D721Med (cell line): ENCODE measurements around the gene ASTL.

Source experiments
- DNase-seq: peaks from one replicate; pipeline ENCODE4 v3.0.0; 2011; ENCODE audit warnings: low spot score; ENCODE audit not compliant: insufficient read length
- FAIRE-seq: peaks from 2 replicates; lab custom pipeline; 2011; peaks lifted over from hg19 to GRCh38; lab: Jason Lieb, UNC
- TF ChIP-seq, protein P1 (sequence below): IDR thresholded peaks from 2 replicates; pipeline ENCODE4 v1.5.1; 2012; ENCODE audit warnings: mild to moderate bottlenecking, control low read depth; ENCODE audit not compliant: insufficient read depth; ENCODE audit errors: missing control alignments

ASTL gene

DNA sequence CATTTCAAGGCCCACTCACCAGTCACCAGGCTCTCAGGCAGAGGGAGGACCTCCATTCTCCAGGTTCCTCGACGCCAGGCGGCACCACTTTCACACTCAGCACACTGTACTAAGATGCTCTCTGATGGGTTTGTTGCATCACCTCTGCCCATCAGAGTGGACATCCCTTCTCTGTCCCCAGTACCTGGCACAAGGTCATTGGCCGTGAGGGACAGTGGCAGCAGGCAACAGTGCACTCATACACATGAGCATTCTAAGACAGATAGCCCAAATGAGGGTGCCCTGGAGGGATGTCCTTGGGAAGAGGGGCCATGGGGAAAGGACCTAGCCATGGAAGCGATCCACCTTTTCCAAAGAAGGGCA lies 18.9 kb downstream of the ASTL start:
- TF ChIP-seq, protein P1, sequence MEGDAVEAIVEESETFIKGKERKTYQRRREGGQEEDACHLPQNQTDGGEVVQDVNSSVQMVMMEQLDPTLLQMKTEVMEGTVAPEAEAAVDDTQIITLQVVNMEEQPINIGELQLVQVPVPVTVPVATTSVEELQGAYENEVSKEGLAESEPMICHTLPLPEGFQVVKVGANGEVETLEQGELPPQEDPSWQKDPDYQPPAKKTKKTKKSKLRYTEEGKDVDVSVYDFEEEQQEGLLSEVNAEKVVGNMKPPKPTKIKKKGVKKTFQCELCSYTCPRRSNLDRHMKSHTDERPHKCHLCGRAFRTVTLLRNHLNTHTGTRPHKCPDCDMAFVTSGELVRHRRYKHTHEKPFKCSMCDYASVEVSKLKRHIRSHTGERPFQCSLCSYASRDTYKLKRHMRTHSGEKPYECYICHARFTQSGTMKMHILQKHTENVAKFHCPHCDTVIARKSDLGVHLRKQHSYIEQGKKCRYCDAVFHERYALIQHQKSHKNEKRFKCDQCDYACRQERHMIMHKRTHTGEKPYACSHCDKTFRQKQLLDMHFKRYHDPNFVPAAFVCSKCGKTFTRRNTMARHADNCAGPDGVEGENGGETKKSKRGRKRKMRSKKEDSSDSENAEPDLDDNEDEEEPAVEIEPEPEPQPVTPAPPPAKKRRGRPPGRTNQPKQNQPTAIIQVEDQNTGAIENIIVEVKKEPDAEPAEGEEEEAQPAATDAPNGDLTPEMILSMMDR: no peak
- DNase-seq (no peak), FAIRE-seq (no peak)

DNA sequence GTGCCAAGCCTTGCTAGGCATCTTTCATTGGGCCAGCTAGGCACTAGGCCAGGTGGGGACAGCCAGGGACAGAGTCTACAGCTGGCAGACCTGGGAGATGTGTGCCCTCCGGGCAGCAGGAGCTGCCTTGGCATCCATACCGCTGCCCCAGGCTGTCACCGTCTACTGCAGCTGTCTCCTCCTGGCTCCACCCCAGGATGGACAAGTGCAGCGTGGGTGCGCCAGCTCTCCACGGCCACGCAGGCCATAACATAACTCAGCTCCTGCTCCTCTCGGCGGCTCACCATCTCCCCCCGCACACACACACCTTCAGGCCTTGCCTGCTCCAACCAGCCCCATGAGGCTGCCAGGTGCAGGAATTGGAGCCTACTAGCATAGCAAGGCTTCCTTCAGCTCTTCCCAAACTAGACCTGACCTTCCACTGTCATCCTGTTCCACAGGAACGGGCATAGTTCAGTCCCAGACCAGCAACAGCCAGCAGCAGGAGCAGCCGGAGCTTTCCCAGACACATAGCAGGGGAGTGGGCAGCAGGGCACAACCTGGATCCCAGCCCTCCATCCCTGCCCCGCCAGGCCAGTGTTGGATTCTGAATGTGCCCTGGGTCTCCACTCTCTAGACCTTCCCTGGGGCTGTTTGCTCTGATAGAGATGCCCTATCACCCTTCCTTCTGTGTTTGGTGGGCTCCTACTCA lies 19.5 kb downstream of the ASTL start:
- TF ChIP-seq, protein P1: no peak
- no peak for DNase-seq
- FAIRE-seq: no peak

DNA sequence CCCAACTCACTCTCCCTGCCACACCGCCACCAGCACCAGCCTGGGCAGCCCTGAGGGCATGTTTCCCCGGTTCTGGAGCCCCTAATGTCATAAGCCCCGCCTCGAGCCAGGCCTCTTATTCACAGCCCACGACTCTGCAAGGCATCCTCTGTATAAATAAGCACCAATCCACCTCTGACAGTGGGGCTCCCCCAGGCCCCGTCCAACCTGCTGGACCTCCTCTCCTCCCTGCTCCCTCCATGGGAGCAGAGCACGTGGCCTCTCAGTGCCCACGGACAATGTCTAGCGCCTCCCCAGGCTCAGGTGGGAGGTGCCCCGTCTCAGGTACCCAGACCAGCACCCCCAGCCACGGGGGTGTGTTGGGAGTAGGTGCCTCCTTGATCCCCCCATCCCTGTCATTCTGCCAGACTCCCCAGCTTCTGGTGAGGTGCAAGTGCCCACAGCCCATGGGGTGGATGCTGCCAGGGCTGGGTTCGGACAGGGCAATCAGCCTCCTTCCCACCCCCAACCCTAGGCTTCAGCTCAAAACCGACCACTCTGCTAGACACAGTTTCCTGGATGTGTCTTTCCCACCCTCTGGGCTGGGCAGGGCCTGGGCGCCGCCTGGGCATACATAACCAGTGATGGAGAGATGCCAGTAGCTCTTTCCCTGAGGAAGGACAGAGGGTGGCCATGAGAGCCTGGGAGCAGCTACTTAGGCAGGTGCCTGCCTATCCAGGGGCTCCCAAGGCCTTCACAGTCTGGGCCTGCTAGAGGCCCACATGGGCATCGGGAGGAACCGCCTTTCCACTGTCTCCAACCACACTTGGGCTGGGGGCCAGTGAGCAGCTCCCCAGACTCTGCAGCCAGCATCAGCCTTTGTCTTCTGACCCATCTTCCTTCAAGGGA lies 20.4 kb downstream of the ASTL start:
- DNase-seq (no peak), FAIRE-seq (no peak)
- TF ChIP-seq, protein P1: peak; percentile 0

DNA sequence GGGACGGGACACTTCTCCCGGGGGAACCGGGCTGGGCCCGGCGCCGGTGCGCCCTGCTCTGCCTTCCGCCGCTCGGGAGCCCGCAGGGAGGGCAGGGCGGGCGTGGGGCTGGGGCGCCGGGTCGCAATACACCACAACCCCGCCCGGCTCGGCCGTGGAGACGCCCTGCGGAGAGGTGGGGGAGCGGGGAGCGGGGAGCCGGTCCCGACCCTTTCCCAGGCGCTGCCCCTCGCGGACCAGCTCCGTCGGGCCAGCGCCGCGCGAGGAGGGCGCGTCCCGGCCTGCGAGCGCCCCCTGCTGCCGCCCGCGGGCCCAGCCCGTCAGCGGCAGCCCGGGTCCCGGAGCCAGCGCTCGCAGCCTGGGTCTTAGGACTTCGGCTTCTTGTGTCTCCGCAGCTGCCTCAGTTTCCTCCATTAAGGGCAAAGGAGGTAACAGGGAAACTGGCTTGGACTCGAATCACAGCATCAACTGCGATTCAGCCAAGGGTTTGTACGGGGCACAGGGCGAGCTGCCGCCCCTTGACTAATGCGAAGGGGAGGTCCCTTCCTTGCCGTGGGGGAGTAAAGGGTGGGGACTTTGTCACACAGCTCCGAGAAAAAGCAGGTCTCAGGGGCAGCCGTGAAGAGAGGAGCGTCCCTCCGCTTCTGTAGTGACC lies 21.3 kb downstream of the ASTL start:
- no peak for FAIRE-seq
- peak; percentile 97 for DNase-seq
- TF ChIP-seq, protein P1: peak; percentile 59

DNA sequence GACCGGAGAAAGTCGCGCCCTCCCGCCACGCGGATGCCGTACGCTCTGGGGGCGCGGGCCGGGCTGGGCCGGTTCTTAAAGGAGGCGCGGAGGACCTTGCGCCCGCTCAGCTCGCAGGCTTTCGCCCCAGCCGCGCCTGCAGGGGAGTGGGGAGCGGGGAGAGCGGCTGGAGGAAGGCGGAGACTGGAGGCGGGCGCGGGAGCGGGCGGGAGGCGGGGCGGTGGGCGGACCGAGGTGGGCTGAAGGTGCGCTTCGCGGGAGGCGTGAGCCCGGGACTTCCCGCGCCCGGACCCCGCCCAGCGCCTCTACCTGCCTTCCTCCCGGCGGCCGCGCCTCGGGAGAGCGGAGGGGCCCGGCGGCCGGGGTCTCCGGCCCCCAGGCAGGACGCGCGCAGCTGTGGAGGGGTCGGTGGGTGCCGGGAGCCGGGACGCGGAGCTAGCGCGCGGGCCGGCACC lies 21.9 kb downstream of the ASTL start, which contains the start of gene ADRA2B:
TSS of gene ADRA2B (minus strand) at position 148 of the 455 bp plus-strand sequence. CDS start 422 bp downstream, outside the sequence.
- peak; percentile 82 for DNase-seq
- TF ChIP-seq, protein P1: no peak
- FAIRE-seq: no peak

DNA sequence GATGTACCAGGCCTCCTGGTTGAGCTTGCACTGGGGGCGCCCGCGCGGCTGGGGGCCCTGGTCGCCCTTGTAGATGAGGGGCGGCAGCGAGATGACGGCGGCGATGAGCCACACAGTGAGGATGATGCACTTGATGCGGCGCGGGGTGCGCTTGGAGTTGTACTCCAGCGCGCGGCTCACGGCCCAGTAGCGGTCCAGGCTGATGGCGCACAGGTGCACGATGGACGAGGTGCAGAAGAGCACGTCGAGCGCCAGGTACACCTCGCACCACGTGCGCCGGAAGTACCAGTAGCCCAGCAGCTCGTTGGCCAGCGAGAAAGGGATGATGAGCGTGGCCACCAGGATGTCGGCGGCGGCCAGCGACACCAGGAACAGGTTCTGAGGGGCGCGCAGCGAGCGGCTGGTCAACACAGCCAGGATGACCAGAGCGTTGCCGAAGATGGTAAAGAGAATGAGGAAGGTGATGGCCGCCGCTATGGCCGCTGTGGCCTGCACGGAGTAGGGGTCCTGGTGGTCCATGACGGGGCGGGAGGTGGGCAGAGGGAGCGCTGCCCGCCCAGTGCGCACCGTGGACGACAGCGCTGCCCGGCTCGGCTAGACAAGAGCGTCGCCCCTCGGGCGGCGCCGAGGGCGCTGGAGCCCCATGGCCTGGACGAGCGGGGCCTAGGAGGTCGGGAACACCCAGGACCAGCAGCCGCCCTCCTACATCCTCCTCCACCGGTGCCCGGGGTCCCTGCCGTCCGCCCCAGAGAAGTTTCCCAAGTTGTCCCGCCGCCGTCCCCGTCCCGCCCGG lies 22.5 kb downstream of the ASTL start:
- FAIRE-seq: no peak
- TF ChIP-seq, protein P1: no peak
- no peak for DNase-seq
